ENCODE measurements around the gene PPP6R3. TPM values are rescaled to one million over a fixed set of nuclear protein-coding genes. Genes with fewer than 3 reads are reported as not detected.

Gene PPP6R3
- total RNA-seq, 1 experiment from 2014 or later, result 138 TPM

DNA sequence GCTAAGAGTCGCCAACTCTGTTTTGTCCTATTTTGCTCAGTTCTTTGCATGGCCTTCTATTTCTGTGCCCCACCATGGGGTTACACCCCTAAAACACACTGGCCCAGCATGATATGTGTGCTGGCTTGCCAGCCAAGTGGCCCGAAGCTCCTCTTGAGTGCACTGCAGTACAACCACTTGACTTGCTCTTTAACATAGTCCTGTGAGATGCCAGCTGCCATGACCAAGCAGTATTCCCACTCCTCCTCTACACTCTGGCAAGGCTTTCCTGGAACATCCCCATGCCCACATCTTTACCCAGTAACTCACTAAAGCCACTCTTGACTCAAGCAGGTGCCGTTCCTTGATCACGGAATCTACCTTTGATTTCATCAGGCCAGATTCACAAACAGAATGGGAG, 120.9 kb downstream of the PPP6R3 start:
- H3K27ac ChIP-seq (ENCODE audit: insufficient read length, low read depth, low read length), result no peak overlapping the region
- Mint-ChIP-seq H3K9me3 (no peaks in the 10 kb centered on the region), H3K36me3 (ENCODE audit: insufficient read depth in 1 of 3, low read depth in 3 of 3) (peaks cover 17 to 70% (median 56%) of the 10 kb centered on the region in 3 experiments; a peak in 6 of 7 replicates), H3K4me3 (no peak overlapping the region), H3K27me3 (ENCODE audit: low read depth) (no peaks in the 10 kb centered on the region), H3K4me1 (peaks cover 0 to 2% of the 10 kb centered on the region in 2 experiments; a peak in 2 of 4 replicates), H3K27ac (peak overlapping the region in 1 of 3 experiments; percentile 19; a peak in 2 of 7 replicates)
- H2BK12ac ChIP-seq (ENCODE audit: insufficient read length, low read depth, low read length), result no peak overlapping the region
- no peak overlapping the region for H4K91ac ChIP-seq (ENCODE audit: insufficient read length, low read depth, low read length)
- no peak overlapping the region for H2BK120ac ChIP-seq (ENCODE audit: low read depth, low read length, poor library complexity, severe bottlenecking)
- H2AFZ ChIP-seq (ENCODE audit: low read length), result no peak overlapping the region
- no peak overlapping the region for H4K8ac ChIP-seq (replicated peaks; ENCODE audit: insufficient read length, low read depth, low read length)
- H3K23me2 ChIP-seq (ENCODE audit: insufficient read length, low read depth, low read length, poor library complexity, severe bottlenecking), result no peaks in the 10 kb centered on the region
- no peak overlapping the region for H2AK5ac ChIP-seq (ENCODE audit: insufficient read length, low read length)
- no peak for DNase-seq
- no peak overlapping the region for H3K14ac ChIP-seq (ENCODE audit: insufficient read depth, low read length)
- no peak overlapping the region for H4K5ac ChIP-seq (ENCODE audit: insufficient read length, low read depth, low read length)
- H3K9ac ChIP-seq (ENCODE audit: extremely low read depth, insufficient read length, low read length), result no peak overlapping the region
- no CpG with 5 or more reads among the region's 4 CpGs for WGBS (ENCODE audit: extremely low coverage, insufficient read length, low lambda C conversion rate)
- H3K18ac ChIP-seq (ENCODE audit: insufficient read length, low read depth, low read length), result no peak overlapping the region
- H4K20me1 ChIP-seq (ENCODE audit: control insufficient read depth, insufficient read depth, insufficient read length), result no peaks in the 10 kb centered on the region
- H3T11ph ChIP-seq (ENCODE audit: low read length), result no peak overlapping the region
- H3K27me3 ChIP-seq (ENCODE audit: insufficient read depth, low read length), result no peaks in the 10 kb centered on the region
- no peak overlapping the region for H2BK15ac ChIP-seq (ENCODE audit: low read depth, low read length)
- TF ChIP-seq, protein P1, sequence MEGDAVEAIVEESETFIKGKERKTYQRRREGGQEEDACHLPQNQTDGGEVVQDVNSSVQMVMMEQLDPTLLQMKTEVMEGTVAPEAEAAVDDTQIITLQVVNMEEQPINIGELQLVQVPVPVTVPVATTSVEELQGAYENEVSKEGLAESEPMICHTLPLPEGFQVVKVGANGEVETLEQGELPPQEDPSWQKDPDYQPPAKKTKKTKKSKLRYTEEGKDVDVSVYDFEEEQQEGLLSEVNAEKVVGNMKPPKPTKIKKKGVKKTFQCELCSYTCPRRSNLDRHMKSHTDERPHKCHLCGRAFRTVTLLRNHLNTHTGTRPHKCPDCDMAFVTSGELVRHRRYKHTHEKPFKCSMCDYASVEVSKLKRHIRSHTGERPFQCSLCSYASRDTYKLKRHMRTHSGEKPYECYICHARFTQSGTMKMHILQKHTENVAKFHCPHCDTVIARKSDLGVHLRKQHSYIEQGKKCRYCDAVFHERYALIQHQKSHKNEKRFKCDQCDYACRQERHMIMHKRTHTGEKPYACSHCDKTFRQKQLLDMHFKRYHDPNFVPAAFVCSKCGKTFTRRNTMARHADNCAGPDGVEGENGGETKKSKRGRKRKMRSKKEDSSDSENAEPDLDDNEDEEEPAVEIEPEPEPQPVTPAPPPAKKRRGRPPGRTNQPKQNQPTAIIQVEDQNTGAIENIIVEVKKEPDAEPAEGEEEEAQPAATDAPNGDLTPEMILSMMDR (conservative IDR thresholded peaks at IDR 0.05), result no peak
- no peak overlapping the region for H3K56ac ChIP-seq (ENCODE audit: insufficient read length, low read depth, low read length)
- no peak overlapping the region for H3K23ac ChIP-seq (ENCODE audit: insufficient read length, low read depth, low read length)
- no peaks in the 10 kb centered on the region for H3K9me3 ChIP-seq (ENCODE audit: control insufficient read depth, low read depth, low read length)
- no peak overlapping the region for H3K4ac ChIP-seq (ENCODE audit: low read depth, low read length)
- no peak overlapping the region for H2BK5ac ChIP-seq (ENCODE audit: insufficient read length, low read length)
- H3K79me1 ChIP-seq (ENCODE audit: insufficient read depth, low read depth, low read length, poor library complexity, severe bottlenecking), result peaks cover 3% of the 10 kb centered on the region
- no peak overlapping the region for H3K4me2 ChIP-seq (ENCODE audit: insufficient read depth, insufficient read length, low read length)
- no peaks in the 10 kb centered on the region for H3K4me1 ChIP-seq (ENCODE audit: insufficient read depth, low read length)
- no peak overlapping the region for H2BK20ac ChIP-seq (ENCODE audit: low read depth, low read length, poor library complexity, severe bottlenecking)
- H3K79me2 ChIP-seq (ENCODE audit: insufficient read depth, low read length), result no peaks in the 10 kb centered on the region

Data from H9 (cell line).